HT-29 (cell line): ENCODE results near the gene AVP. TPM values are rescaled to one million over a fixed set of nuclear protein-coding genes. Genes with fewer than 3 reads are reported as not detected.
"Not testable (repeated sequence)": the region's sequence is repeated elsewhere in the genome, so short reads cannot be mapped to it uniquely, and the experiment has no call there.

Source experiments
- DNase-seq: peaks from one replicate; pipeline ENCODE4 v3.0.0-alpha.2; 2015; ENCODE audit warnings: low spot score
- total RNA-seq: library from RNA; depleted of rRNA; stranded (reverse); fragments of >200 nt; shearing (Covaris generic); gene quantifications from 2 replicates; pipeline ENCODE4 v1.2.3, GENCODE V29; 2014; rRNA removed

AVP gene
- total RNA-seq, result not detected in 2 replicates

- DNase-seq, result no peak
Observed at GRCh38 chr20:3084283-3084985, at the start of gene AVP. AVP (minus strand) TSS chr20:3084724; CDS start chr20:3084674, 50 bp downstream.

- no peak for DNase-seq
Observed at GRCh38 chr20:3134151-3134550, 49.6 kb upstream of the AVP start.

- no peak for DNase-seq
Observed at GRCh38 chr20:3133155-3133554, 48.6 kb upstream of the AVP start.

- DNase-seq, result no peak
Observed at GRCh38 chr20:3130051-3130600, 45.6 kb upstream of the AVP start.

GRCh38 chr20:3129094-3129493 lies 44.6 kb upstream of the AVP start:
- no peak for DNase-seq

GRCh38 chr20:3128275-3128984 lies 43.9 kb upstream of the AVP start:
- no peak for DNase-seq

GRCh38 chr20:3126527-3126859 lies 42.0 kb upstream of the AVP start:
- DNase-seq, result no peak

GRCh38 chr20:3125776-3126526 lies 41.4 kb upstream of the AVP start:
- DNase-seq, result not testable (repeated sequence)

- not testable (repeated sequence) for DNase-seq
Observed at GRCh38 chr20:3124773-3125560, 40.4 kb upstream of the AVP start.

- DNase-seq, result not testable (repeated sequence)
Observed at GRCh38 chr20:3124163-3124562, 39.6 kb upstream of the AVP start.

GRCh38 chr20:3123542-3123941 lies 39.0 kb upstream of the AVP start:
- DNase-seq, result no peak

GRCh38 chr20:3121955-3122610 lies 37.6 kb upstream of the AVP start:
- no peak for DNase-seq

- no peak for DNase-seq
Observed at GRCh38 chr20:3121271-3121911, 36.9 kb upstream of the AVP start.

GRCh38 chr20:3119044-3119443 lies 34.5 kb upstream of the AVP start:
- DNase-seq, result no peak

- not testable (repeated sequence) for DNase-seq
Observed at GRCh38 chr20:3117839-3118379, 33.4 kb upstream of the AVP start.

GRCh38 chr20:3116341-3116740 lies 31.8 kb upstream of the AVP start:
- no peak for DNase-seq

GRCh38 chr20:3115190-3116107 lies 30.9 kb upstream of the AVP start:
- DNase-seq, result peak; percentile 55

GRCh38 chr20:3111995-3112394 lies 27.5 kb upstream of the AVP start:
- no peak for DNase-seq

- no peak for DNase-seq
Observed at GRCh38 chr20:3111507-3111906, 27.0 kb upstream of the AVP start.
